HepG2 (cell line): ENCODE measurements around the gene FTL. TPM values are rescaled to one million over a fixed set of nuclear protein-coding genes. Genes with fewer than 3 reads are reported as not detected.

Experiments used
- ARID2 ChIP-seq: sonication (generic); formaldehyde crosslinking; IDR thresholded peaks from 2 replicates; pipeline ENCODE4 v1.8.1; 2022; ENCODE audit warnings: mild to moderate bottlenecking, missing genetic modification reagents, borderline replicate concordance
- ELK4 ChIP-seq: sonication (generic); formaldehyde crosslinking; IDR thresholded peaks from 2 replicates; pipeline ENCODE4 v1.9.0; 2021; ENCODE audit warnings: missing genetic modification reagents, borderline replicate concordance
- HHEX ChIP-seq: IDR thresholded peaks from 2 replicates; pipeline ENCODE4 v1.6.1; 2016; ENCODE audit warnings: control low read depth
- HMG20A ChIP-seq: IDR thresholded peaks from 2 replicates; pipeline ENCODE4 v1.6.1; 2016; ENCODE audit warnings: borderline replicate concordance
- HMGXB4 ChIP-seq, 2 experiments: sonication (generic) in 1 of 2; formaldehyde crosslinking in 1 of 2; IDR thresholded peaks; 2 replicates each; pipeline versions ENCODE4 v1.4.0 to v1.6.1; 2018 to 2020; ENCODE audit warnings: missing genetic modification reagents in 2 of 2, borderline replicate concordance in 1 of 2, low read depth in 1 of 2, mild to moderate bottlenecking in 1 of 2, missing biosample characterization in 1 of 2
- MED13 ChIP-seq: sonication (generic); formaldehyde crosslinking; IDR thresholded peaks from 2 replicates; pipeline ENCODE4 v1.5.0; 2020; ENCODE audit warnings: missing genetic modification reagents
- PAXIP1 ChIP-seq: sonication (generic); formaldehyde crosslinking; conservative IDR thresholded peaks from 2 replicates; pipeline ENCODE4 v1.4.0; 2020; ENCODE audit warnings: mild to moderate bottlenecking, missing genetic modification reagents, moderate library complexity
- RXRB ChIP-seq: IDR thresholded peaks from 2 replicates; pipeline ENCODE4 v1.6.1; 2016; ENCODE audit warnings: borderline replicate concordance, missing genetic modification reagents, missing compliant biosample characterization
- SNAI1 ChIP-seq: sonication (generic); formaldehyde crosslinking; IDR thresholded peaks from 2 replicates; pipeline ENCODE4 v1.5.0; 2020; ENCODE audit warnings: mild to moderate bottlenecking, missing genetic modification reagents, borderline replicate concordance
- YY1 ChIP-seq: IDR thresholded peaks from 2 replicates; pipeline ENCODE4 v1.6.1; 2011; ENCODE audit warnings: low read length, low read depth, moderate library complexity, mild to moderate bottlenecking; ENCODE audit not compliant: insufficient read depth, insufficient replicate concordance
- ZFAT ChIP-seq: sonication (generic); formaldehyde crosslinking; conservative IDR thresholded peaks from 2 replicates; pipeline ENCODE4 v1.8.1; 2023; ENCODE audit warnings: missing genetic modification reagents, inconsistent platforms
- ZNF225 ChIP-seq: sonication (generic); formaldehyde crosslinking; IDR thresholded peaks from 2 replicates; pipeline ENCODE4 v1.4.0; 2020; ENCODE audit warnings: mild to moderate bottlenecking, missing genetic modification reagents
- ZNF331 ChIP-seq: sonication (generic); formaldehyde crosslinking; IDR thresholded peaks from 2 replicates; pipeline ENCODE4 v1.4.0; 2020; ENCODE audit warnings: missing genetic modification reagents
- ZNF737 ChIP-seq: sonication (generic); formaldehyde crosslinking; IDR thresholded peaks from 2 replicates; pipeline ENCODE4 v1.5.0; 2020; ENCODE audit warnings: missing genetic modification reagents, mild to moderate bottlenecking, borderline replicate concordance
- ZNF891 ChIP-seq: sonication (generic); formaldehyde crosslinking; IDR thresholded peaks from 2 replicates; pipeline ENCODE4 v1.5.0; 2020; ENCODE audit warnings: mild to moderate bottlenecking, missing genetic modification reagents
- polyA plus RNA-seq, 8 experiments: library from polyadenylated mRNA; depleted of rRNA in 3 of 8; stranded (reverse) in 7 of 8; unstranded in 1 of 8; fragments of >200 nt; fragmentation: Illumina TruSeq in 4 of 8; extraction: Trizol in 4 of 8; gene quantifications; 2 replicates each; pipeline versions ENCODE4 v1.2.1 to v1.2.3, GENCODE V29; 2011 to 2016; ENCODE audit warnings: low read depth in 4 of 8, missing spikeins in 1 of 8, mixed read lengths in 1 of 8; ENCODE audit not compliant: insufficient read depth in 1 of 8
- total RNA-seq, 5 experiments: library from RNA; depleted of rRNA; stranded (reverse); fragments of >200 nt; fragmentation: Illumina TruSeq; extraction: Trizol; gene quantifications; 2 replicates each; pipeline ENCODE4 v1.2.3, GENCODE V29; 2016; ENCODE audit warnings: low read depth in 1 of 5
- TF ChIP-seq, protein P1 (sequence below): sonication (generic); formaldehyde crosslinking; IDR thresholded peaks from 2 replicates; pipeline ENCODE4 v1.4.0; 2020; ENCODE audit warnings: missing genetic modification reagents

The FTL gene
- total and polyA plus RNA-seq, 2 of the 13 experiments (the other 11 are each of a cell fraction or from before 2014, with no cell fraction given): 2,721 to 8,800 TPM

DNA sequence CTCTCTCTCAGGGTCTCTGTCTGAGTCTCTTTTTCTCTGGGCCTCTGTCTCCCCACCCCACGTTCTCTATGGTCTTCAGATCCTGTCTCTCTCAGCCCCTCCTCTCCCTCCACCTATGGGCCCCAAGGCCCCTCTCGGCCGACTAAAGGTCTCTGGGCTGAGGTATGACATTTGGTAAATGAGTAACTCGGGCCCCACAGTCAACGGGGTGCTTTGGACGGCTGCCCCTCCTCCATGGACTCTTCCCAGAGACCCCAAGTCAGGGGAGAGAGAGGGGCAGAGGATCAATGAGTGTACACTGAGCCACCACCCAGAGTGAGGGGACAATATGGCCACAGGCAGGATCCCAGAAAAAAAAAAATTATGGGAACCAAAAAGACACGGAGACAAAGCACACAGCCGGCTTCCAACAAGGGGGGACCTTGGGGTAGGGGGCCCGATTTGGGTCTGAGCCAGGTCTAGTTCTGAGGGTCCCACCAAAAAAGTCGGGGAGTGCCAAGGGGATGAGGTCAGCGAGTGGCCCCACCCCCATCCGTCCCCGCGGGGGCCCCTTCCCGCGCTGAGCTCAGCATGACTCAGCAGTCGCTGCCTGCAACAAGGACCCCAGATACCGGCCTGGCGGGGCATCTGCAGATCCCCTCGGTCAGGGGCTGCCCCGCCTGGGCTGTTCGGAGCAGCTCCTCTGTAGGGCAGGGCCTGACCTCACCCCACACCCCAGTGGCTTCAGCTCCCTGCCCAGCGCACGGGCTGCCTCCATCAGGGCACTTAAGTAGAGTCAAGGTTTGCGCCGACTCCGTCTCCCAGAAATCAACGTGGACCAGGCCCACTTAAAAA, 1.5 kb upstream of the FTL start (continued):
- TF ChIP-seq ELK4 (CRISPR knock-in tag): no peak
- peak; percentile 24 to 53; a peak in 2 of 4 replicates for TF ChIP-seq HMGXB4 (CRISPR knock-in tag; IDR thresholded peaks at IDR 0.05; ENCODE audit: borderline replicate concordance in 1 of 2, low read depth in 1 of 2)
- no peak for TF ChIP-seq ARID2 (CRISPR knock-in tag)
- TF ChIP-seq ZNF737: peak; percentile 19; the same call in 1 of the 2 replicates
- 0 out of 2 replicates have a peak, but pooled peaks have one; percentile 5 for TF ChIP-seq MED13 (CRISPR knock-in tag)
- peak; percentile 73 for TF ChIP-seq YY1
- TF ChIP-seq, protein P1, sequence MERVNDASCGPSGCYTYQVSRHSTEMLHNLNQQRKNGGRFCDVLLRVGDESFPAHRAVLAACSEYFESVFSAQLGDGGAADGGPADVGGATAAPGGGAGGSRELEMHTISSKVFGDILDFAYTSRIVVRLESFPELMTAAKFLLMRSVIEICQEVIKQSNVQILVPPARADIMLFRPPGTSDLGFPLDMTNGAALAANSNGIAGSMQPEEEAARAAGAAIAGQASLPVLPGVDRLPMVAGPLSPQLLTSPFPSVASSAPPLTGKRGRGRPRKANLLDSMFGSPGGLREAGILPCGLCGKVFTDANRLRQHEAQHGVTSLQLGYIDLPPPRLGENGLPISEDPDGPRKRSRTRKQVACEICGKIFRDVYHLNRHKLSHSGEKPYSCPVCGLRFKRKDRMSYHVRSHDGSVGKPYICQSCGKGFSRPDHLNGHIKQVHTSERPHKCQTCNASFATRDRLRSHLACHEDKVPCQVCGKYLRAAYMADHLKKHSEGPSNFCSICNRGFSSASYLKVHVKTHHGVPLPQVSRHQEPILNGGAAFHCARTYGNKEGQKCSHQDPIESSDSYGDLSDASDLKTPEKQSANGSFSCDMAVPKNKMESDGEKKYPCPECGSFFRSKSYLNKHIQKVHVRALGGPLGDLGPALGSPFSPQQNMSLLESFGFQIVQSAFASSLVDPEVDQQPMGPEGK (CRISPR knock-in tag): peak; percentile 95
- peak; percentile 43; the same call in 1 of the 2 replicates for TF ChIP-seq ZNF331
- TF ChIP-seq HMG20A (CRISPR knock-in tag): peak; percentile 23; the same call in 1 of the 2 replicates
- no peak for TF ChIP-seq ZNF891 (CRISPR knock-in tag)
- TF ChIP-seq HHEX (CRISPR knock-in tag): no peak
- no peak for TF ChIP-seq SNAI1 (CRISPR knock-in tag)
- peak; percentile 68 for TF ChIP-seq RXRB
- TF ChIP-seq PAXIP1 (CRISPR knock-in tag): peak; percentile 99
- TF ChIP-seq ZNF225 (CRISPR knock-in tag): no peak
- TF ChIP-seq ZFAT (CRISPR knock-in tag): no peak
